Caki2 (cell line): ENCODE measurements around the gene HNRNPK. TPM values are rescaled to one million over a fixed set of nuclear protein-coding genes. Genes with fewer than 3 reads are reported as not detected.

Experiments
- DNase-seq: peaks from one replicate; pipeline ENCODE4 v3.0.0-alpha.2; 2015; ENCODE audit warnings: low read depth
- in situ Hi-C: cut with HindIII; loops from 2 replicates; pipeline ENCODE4 v1.10.0; 2016; ENCODE audit warnings: low sequenced_read_pairs, low pct_unique_long_range_greater_than_20kb, mixed read lengths
- total RNA-seq: library from RNA; depleted of rRNA; stranded (reverse); fragments of >200 nt; shearing (Covaris generic); gene quantifications from 2 replicates; pipeline ENCODE4 v1.2.3, GENCODE V29; 2014; ENCODE audit warnings: low replicate concordance; rRNA removed

HNRNPK gene
- total RNA-seq = 655 and 719 TPM in 2 replicates

GRCh38 chr9:83979812-83980394, at the start of gene HNRNPK:
HNRNPK (minus strand) TSS chr9:83980215; CDS start chr9:83978252, 1,963 bp downstream.
- in situ Hi-C loops = no loop called here
- DNase-seq = peak; percentile 94

DNA sequence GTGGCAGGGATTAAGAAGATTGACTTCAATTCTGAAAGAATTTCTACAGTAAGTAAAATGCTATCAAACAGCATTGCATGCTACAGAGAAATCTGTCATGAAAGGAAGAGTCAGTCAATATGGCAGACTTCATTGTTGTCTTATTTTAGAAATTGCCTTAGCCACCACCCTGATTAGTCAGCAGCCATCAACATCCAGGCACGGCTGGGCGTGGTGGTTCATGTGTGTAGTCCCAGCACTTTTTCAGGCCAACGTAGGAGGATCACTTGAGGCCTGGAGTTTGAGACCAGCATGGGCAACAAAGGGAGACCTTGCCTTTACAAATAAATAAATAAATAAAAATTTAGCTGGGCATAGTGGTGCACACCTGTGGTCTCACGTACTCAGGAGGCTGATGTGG, 47.2 kb upstream of the HNRNPK start:
- DNase-seq = no peak
- in situ Hi-C loops = no loop called here

GRCh38 chr9:84024041-84024575, 44.1 kb upstream of the HNRNPK start:
- in situ Hi-C loops = no loop called here
- DNase-seq = no peak

- DNase-seq = no peak
- in situ Hi-C loops = no loop called here
These were observed 27.6 kb upstream of the HNRNPK start for GRCh38 chr9:84007662-84008061.

GRCh38 chr9:84003246-84003645, 23.2 kb upstream of the HNRNPK start:
- in situ Hi-C loops = no loop called here

DNA sequence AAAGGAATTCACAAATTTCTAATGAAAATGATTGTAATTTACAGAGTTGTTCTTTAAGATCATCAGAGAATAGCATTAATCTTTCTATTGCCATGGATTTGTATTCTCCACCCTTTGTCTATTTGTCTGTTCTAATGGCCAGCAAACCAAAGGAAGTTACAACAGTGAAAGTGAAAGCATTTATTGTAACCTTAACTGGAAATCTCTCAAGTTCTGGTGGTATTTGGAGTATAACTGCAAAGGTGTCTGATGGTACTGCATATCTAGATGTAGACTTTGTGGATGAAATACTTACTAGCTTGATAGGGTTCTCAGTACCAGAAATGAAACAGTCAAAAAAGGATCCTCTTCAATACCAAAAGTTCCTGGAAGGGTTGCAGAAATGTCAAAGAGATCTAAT, 22.3 kb upstream of the HNRNPK start:
- DNase-seq = no peak
- in situ Hi-C loops = no loop called here

More at GRCh38 chr9:84003246-84003645, 23.2 kb upstream of the HNRNPK start:
- DNase-seq = no peak

GRCh38 chr9:84001621-84002020, 21.6 kb upstream of the HNRNPK start:
- in situ Hi-C loops = no loop called here
- DNase-seq = no peak

DNA sequence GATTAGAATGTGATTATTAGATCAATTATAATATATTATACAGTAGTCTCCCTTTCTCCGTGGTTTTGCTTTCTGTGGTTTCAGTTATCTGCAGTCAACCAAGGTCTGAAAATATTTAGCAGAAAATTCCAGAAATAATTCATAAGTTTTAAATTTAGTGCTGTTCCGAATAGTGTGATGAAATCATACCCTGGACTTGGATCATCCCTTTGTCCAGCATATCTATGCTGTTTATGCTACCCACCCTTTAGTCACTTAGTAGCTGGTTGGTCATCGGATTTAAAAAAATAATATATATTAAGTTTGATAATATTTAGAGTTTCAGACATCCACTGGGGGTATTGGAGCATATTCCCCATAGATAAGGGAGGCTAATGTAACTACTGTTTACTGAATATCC, 20.2 kb upstream of the HNRNPK start:
- in situ Hi-C loops = no loop called here

GRCh38 chr9:83999141-83999918, 19.3 kb upstream of the HNRNPK start:
- DNase-seq = no peak
- in situ Hi-C loops = no loop called here

More for the DNA sequence above, 20.2 kb upstream of the HNRNPK start:
- no peak for DNase-seq

- in situ Hi-C loops = no loop called here
- DNase-seq = no peak
These were observed 16.1 kb upstream of the HNRNPK start for GRCh38 chr9:83996126-83996525.

DNA sequence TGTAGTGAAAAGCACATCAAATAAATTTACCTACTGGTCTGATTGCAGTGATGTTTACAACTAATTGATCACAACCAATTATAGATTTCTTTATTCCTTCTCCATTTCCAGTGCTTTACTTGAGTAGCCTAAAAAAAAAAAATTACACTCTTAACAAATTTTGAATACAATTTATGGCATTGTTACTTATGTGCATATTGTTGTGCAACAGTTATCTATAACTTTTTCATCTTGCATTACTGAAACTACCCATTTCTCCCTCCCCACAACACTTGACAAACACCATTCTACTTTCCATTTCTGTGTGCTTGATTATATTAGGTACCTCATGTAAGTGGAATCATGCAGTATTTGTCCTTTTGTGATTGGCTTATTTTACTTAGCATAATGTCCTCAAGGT, 12.9 kb upstream of the HNRNPK start:
- in situ Hi-C loops = no loop called here
- no peak for DNase-seq

DNA sequence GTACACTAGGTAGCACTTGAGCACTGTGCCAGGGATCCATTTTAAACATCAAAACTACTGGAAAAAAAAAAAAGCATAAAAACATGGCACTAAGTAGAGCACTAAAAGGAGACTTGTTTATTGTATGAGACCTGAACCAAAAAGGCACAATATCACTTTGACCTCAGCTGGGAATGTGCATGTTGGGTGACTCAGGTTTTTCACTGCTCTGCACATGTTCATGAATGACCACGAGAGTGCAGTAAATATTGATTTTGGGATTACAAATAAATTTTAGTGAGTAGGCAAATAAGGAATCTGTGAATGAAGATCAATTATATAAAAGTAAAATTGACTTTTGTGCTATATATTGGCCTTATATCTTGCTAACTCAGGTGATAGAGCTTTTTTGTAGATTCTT, 12.4 kb upstream of the HNRNPK start:
- in situ Hi-C loops = no loop called here

DNA sequence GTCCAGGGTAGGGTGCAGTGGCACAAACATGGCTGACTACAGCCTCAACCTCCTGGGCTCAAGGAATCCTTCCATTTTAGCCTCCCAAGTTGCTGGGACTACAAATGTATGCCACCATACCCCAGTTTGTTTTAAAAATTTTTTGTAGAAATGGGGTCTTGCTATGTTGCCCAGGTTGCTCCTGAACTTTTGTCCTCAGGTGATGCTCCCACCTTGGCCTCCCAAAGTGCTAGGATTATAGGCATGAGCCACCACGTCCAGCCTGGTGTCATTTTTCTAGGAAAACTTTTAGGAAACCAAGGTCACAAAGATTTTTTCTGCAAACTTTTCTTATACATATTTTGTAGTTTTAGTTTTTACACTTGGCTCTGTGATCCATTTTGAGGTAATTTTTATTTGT, 11.3 kb upstream of the HNRNPK start:
- in situ Hi-C loops = no loop called here
- no peak for DNase-seq

More for the DNA sequence above, 12.4 kb upstream of the HNRNPK start:
- no peak for DNase-seq

- no peak for DNase-seq
- in situ Hi-C loops = no loop called here
These were observed 8.4 kb upstream of the HNRNPK start for GRCh38 chr9:83988411-83988810.

DNA sequence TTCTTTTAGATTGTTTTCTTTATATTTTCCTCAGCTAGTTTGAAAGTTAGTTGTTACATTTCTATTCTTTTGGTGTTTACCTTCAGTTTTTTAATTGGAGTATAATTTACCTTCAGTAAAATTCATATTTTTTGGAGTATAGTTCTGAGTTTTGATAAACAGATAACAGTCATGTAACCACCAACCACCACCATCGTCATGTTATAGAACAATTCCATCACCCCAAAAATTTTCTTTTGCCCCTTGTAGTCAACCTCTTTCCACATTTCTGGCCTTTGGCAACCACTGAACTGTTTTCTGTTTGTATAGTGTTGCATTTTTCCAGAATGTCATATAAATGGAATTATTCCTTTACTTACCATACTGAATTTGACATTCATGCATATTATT, 7.4 kb upstream of the HNRNPK start:
- no peak for DNase-seq
- in situ Hi-C loops = no loop called here

DNA sequence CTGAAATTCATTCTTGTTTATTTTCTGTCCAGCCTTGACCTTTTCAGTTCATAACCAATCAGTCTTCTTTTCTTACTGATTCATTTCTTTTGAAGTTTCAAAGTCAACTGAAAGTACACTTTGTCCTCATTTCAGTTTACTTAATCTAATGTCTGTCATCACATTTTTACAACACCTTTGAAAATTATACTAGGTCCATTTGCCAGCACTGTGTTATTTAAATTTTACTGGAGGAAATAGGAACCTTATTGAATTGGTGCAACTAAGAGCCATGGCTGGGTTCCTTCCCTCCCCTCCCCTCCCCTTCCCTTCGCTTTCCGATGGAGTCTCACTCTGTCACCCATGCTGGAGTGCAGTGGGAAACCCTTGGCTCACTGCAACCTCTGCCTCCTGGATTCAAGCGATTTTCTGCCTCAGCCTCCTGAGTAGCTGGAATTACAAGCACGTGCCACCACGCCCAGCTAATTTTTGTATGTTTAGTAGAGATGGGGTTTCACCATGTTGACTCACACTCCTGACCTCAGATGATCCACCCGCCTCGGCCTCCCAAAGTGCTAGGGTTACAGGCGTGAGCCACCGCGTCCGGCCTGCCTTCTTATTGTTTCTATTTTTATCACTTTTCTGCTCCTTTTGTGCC, 6.9 kb upstream of the HNRNPK start:
- peak; percentile 54 for DNase-seq
- in situ Hi-C loops = no loop called here

DNA sequence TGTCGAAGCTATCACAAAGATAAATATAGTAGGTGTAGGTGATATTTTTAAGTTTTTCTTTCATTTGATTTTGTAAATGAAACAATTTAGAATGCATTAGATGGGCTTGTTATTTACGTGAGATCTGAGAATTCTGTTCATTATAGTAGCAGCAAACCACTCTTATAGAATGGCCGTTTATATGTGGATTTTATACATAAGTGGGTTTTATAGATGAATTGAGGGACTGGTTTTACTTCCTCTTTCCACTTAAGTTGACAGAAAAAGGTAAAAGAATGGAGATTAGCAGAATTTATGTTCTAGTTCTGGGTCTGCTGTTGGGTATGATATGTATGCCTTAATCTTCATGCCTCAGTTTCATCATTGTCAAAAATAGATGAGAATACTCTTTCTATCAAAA, 6.2 kb upstream of the HNRNPK start:
- DNase-seq = no peak
- in situ Hi-C loops = no loop called here

- in situ Hi-C loops = no loop called here
- DNase-seq = peak; percentile 53
These were observed 1.3 kb upstream of the HNRNPK start for GRCh38 chr9:83981126-83981871.
